WTC11 (cell line): ENCODE measurements around the gene TMEM212. TPM values are rescaled to one million over a fixed set of nuclear protein-coding genes. Genes with fewer than 3 reads are reported as not detected.

Experiments used
- ATAC-seq: fragments of 200-7000 bp; cut with Tn5 transposase; 2 replicates; pipeline ENCODE4 v1.10.0; 2021; ENCODE audit warnings: mild to moderate bottlenecking, moderate library complexity
- CTCF ChIA-PET: fragments of 300-600 bp; sonication (Branson Sonifier 250); formaldehyde crosslinking; loops from one replicate; lab custom pipeline; 2021; ENCODE audit warnings: antibody characterized with exemption; lab: Charles Lee
- POLR2A ChIA-PET: fragments of 350-600 bp; sonication (Branson Sonifier 250); formaldehyde crosslinking; loops from one replicate; lab custom pipeline; 2021; ENCODE audit warnings: antibody characterized with exemption; lab: Charles Lee
- DNase-seq: peaks from one replicate; pipeline ENCODE4 v3.0.0; 2021; ENCODE audit warnings: low spot score
- H3K27ac Mint-ChIP-seq: 2 replicates; pipeline ENCODE4 v1.8.0; 2021; ENCODE audit warnings: mixed read lengths
- H3K27me3 Mint-ChIP-seq: 2 replicates; pipeline ENCODE4 v1.8.0; 2021; ENCODE audit warnings: low read depth, mild to moderate bottlenecking, moderate library complexity, mixed read lengths
- H3K36me3 Mint-ChIP-seq: 2 replicates; pipeline ENCODE4 v1.8.0; 2021; ENCODE audit warnings: mixed read lengths
- H3K4me1 Mint-ChIP-seq: 2 replicates; pipeline ENCODE4 v1.8.0; 2022; ENCODE audit warnings: mixed read lengths
- H3K4me3 Mint-ChIP-seq: 2 replicates; pipeline ENCODE4 v1.8.0; 2021; ENCODE audit warnings: mild to moderate bottlenecking, moderate library complexity, mixed read lengths
- H3K9me3 Mint-ChIP-seq: 2 replicates; pipeline ENCODE4 v1.8.0; 2021; ENCODE audit warnings: mixed read lengths
- ETV6 ChIP-seq: sonication (generic); formaldehyde crosslinking; IDR thresholded peaks from 2 replicates; pipeline ENCODE4 v1.8.1; 2022; ENCODE audit warnings: mild to moderate bottlenecking, missing genetic modification reagents
- GRHL2 ChIP-seq: fragments of 250-450 bp; sonication (Bioruptor Pico); IDR thresholded peaks from 2 replicates; pipeline ENCODE4 v1.8.0; 2022; ENCODE audit warnings: mild to moderate bottlenecking, moderate library complexity; ENCODE audit not compliant: insufficient replicate concordance, severe bottlenecking
- IRF2 ChIP-seq: sonication (generic); formaldehyde crosslinking; IDR thresholded peaks from 2 replicates; pipeline ENCODE4 v1.8.0; 2022; ENCODE audit warnings: low read depth, missing genetic modification reagents, borderline replicate concordance
- PRRX2 ChIP-seq: fragments of 250-450 bp; sonication (Bioruptor Pico); IDR thresholded peaks from 2 replicates; pipeline ENCODE4 v1.8.0; 2021; ENCODE audit warnings: mild to moderate bottlenecking
- RORB ChIP-seq: fragments of 250-450 bp; sonication (Bioruptor Pico); IDR thresholded peaks from 2 replicates; pipeline ENCODE4 v1.9.0; 2021; ENCODE audit warnings: mild to moderate bottlenecking
- TEAD1 ChIP-seq: sonication (generic); formaldehyde crosslinking; IDR thresholded peaks from 2 replicates; pipeline ENCODE4 v1.8.0; 2022; ENCODE audit warnings: mild to moderate bottlenecking, missing genetic modification reagents
- TP53 ChIP-seq: sonication (generic); formaldehyde crosslinking; IDR thresholded peaks from 2 replicates; pipeline ENCODE4 v1.8.1; 2023; ENCODE audit warnings: mild to moderate bottlenecking, missing genetic modification reagents
- total RNA-seq: library from RNA; stranded (reverse); gene quantifications from 3 replicates; pipeline ENCODE4 v1.2.3, GENCODE V29; 2021
- TF ChIP-seq, protein P1 (sequence below): sonication (generic); formaldehyde crosslinking; IDR thresholded peaks from 2 replicates; pipeline ENCODE4 v1.8.1; 2023; ENCODE audit warnings: mild to moderate bottlenecking, missing genetic modification reagents, moderate library complexity
- TF ChIP-seq, protein P2 (sequence below): fragments of 250-450 bp; sonication (Bioruptor Pico); conservative IDR thresholded peaks from 2 replicates; pipeline ENCODE4 v1.9.0; 2021; ENCODE audit warnings: mild to moderate bottlenecking
- TF ChIP-seq, protein P3 (sequence below): fragments of 250-450 bp; sonication (Bioruptor Pico); IDR thresholded peaks from 2 replicates; pipeline ENCODE4 v1.9.0; 2021; ENCODE audit warnings: mild to moderate bottlenecking, borderline replicate concordance
- TF ChIP-seq, protein P4 (sequence below): sonication (generic); formaldehyde crosslinking; IDR thresholded peaks from 2 replicates; pipeline ENCODE4 v1.8.1; 2022; ENCODE audit warnings: low read depth, mild to moderate bottlenecking, moderate library complexity, missing genetic modification reagents, borderline replicate concordance
- TF ChIP-seq, protein P5 (sequence below): sonication (generic); formaldehyde crosslinking; IDR thresholded peaks from 2 replicates; pipeline ENCODE4 v1.8.1; 2023; ENCODE audit warnings: mild to moderate bottlenecking, missing genetic modification reagents, moderate library complexity
- TF ChIP-seq, protein P6 (sequence below): sonication (generic); formaldehyde crosslinking; IDR thresholded peaks from 2 replicates; pipeline ENCODE4 v1.8.0; 2022; ENCODE audit warnings: mild to moderate bottlenecking, missing genetic modification reagents
- TF ChIP-seq, protein P7 (sequence below): sonication (generic); formaldehyde crosslinking; IDR thresholded peaks from 2 replicates; pipeline ENCODE4 v1.8.1; 2022; ENCODE audit warnings: mild to moderate bottlenecking, missing genetic modification reagents, moderate library complexity, borderline replicate concordance
- TF ChIP-seq, protein P8 (sequence below): fragments of 200-600 bp; IDR thresholded peaks from 2 replicates; pipeline ENCODE4 v1.8.0; 2022; ENCODE audit warnings: antibody characterized with exemption

The TMEM212 gene
- total RNA-seq, 1 experiment from 2014 or later, result not detected

DNA sequence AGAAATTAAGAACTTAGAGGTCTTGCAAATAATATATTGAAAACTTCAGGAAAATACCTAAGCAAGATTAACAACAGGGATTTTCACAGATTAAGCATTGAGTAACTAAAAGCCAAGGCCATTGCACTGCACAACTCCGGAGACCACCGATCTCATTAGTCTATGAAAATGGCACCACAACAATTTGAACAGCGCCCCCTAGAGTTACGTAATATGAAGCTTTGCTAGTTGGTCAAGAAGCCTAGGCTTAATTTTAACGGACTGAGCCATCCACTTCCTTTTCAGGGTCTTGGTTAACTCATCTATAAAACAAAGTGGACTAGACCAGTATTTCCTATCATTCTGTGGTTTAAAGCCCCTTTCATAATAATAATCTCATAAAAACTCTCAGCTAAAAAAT, 24.8 kb downstream of the TMEM212 start:
- CTCF ChIA-PET, result interaction anchor here (0.6 to 1.3 kb wide), 21 partner anchors 10 to 758 kb away, joined by 3 to 16 read pairs (median 3); no protein-coding TSS in a partner anchor

DNA sequence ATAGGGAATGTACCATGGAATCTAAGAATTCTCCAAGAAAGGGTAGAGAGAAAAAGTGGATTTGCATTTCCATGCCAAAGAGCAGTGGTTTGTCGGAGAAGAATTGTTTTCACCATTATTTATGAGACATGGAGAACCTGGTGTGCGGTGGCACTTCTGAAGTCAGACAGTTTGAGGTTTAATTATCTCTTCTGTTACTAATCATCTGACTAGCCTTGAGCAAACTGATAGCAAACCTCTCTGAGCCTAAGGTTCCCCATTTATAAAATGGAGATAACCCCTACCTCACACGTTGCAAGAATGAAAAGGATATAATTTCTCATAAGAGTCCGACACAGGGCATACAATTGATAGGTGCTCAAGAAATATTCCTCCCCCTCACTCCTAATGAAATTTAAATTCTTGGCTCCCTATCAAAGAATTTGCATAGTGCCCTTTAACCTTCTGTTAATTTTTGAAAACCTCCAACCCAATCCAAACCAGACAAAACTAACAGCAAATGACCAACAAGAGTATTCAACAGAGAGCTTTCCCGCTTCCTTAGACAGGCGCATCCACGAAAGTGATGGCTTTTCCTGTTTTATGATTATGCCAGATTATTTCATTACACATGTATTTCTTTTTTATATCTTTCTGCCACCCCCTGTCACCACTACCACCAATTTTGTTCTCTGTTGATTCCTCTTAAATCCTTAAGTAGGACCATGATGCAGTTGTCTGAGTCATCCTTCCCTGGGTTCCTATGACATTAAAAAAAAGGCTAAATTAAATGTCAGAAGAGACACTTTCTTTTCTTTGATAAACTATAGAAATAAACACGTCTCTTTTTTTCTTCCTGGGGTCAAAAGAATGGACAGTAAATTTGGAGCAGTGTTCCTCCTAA, 28.5 kb downstream of the TMEM212 start:
- CTCF ChIA-PET, result no interaction called here
- Mint-ChIP-seq H3K36me3 (no peaks in the 10 kb centered on the region), H3K4me3 (no peak overlapping the region), H3K9me3 (no peaks in the 10 kb centered on the region), H3K27me3 (no peaks in the 10 kb centered on the region), H3K27ac (no peak overlapping the region), H3K4me1 (peaks cover 26% of the 10 kb centered on the region)
- DNase-seq (no peak), ATAC-seq (no peak)
- POLR2A ChIA-PET, result no interaction called here
- TF ChIP-seq, protein P1, sequence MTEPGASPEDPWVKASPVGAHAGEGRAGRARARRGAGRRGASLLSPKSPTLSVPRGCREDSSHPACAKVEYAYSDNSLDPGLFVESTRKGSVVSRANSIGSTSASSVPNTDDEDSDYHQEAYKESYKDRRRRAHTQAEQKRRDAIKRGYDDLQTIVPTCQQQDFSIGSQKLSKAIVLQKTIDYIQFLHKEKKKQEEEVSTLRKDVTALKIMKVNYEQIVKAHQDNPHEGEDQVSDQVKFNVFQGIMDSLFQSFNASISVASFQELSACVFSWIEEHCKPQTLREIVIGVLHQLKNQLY (CRISPR knock-in tag), result no peak
- TF ChIP-seq TP53, result no peak
- TF ChIP-seq, protein P2, sequence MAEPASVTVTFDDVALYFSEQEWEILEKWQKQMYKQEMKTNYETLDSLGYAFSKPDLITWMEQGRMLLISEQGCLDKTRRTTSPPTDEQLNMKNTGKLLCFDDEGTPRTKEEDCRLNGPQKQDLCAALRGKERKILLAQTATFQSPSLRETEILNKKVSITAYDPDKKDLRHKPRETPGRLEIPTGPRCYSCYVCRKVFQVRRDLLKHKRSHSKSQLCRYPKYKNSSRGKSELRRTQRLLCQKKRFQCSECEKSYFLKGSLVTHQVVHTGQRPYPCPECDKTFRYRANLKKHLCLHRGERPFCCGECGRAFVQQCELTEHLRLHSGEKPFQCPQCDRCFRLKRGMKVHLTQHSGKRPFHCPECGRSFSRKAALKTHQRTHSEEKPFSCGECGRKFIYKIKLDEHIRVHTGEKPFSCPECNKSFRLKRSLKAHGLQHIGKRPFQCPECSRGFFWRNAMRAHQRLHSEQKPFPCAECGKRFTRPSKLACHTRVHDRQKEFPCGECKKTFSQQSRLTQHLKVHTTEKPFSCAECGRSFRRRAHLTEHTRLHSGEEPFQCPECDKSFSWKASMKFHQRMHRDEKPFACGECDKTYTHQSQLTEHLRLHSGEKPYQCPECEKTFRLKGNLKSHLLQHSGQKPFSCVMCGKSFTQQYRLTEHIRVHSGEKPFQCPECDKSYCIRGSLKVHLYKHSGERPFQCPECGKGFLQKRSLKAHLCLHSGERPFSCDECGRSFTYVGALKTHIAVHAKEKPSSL (CRISPR knock-in tag), result no peak
- no peak for TF ChIP-seq IRF2 (CRISPR knock-in tag)
- no peak for TF ChIP-seq ETV6
- no peak for TF ChIP-seq TEAD1
- TF ChIP-seq, protein P3, sequence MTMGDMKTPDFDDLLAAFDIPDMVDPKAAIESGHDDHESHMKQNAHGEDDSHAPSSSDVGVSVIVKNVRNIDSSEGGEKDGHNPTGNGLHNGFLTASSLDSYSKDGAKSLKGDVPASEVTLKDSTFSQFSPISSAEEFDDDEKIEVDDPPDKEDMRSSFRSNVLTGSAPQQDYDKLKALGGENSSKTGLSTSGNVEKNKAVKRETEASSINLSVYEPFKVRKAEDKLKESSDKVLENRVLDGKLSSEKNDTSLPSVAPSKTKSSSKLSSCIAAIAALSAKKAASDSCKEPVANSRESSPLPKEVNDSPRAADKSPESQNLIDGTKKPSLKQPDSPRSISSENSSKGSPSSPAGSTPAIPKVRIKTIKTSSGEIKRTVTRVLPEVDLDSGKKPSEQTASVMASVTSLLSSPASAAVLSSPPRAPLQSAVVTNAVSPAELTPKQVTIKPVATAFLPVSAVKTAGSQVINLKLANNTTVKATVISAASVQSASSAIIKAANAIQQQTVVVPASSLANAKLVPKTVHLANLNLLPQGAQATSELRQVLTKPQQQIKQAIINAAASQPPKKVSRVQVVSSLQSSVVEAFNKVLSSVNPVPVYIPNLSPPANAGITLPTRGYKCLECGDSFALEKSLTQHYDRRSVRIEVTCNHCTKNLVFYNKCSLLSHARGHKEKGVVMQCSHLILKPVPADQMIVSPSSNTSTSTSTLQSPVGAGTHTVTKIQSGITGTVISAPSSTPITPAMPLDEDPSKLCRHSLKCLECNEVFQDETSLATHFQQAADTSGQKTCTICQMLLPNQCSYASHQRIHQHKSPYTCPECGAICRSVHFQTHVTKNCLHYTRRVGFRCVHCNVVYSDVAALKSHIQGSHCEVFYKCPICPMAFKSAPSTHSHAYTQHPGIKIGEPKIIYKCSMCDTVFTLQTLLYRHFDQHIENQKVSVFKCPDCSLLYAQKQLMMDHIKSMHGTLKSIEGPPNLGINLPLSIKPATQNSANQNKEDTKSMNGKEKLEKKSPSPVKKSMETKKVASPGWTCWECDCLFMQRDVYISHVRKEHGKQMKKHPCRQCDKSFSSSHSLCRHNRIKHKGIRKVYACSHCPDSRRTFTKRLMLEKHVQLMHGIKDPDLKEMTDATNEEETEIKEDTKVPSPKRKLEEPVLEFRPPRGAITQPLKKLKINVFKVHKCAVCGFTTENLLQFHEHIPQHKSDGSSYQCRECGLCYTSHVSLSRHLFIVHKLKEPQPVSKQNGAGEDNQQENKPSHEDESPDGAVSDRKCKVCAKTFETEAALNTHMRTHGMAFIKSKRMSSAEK (CRISPR knock-in tag), result no peak
- no peak for TF ChIP-seq PRRX2 (CRISPR knock-in tag)
- TF ChIP-seq, protein P4, sequence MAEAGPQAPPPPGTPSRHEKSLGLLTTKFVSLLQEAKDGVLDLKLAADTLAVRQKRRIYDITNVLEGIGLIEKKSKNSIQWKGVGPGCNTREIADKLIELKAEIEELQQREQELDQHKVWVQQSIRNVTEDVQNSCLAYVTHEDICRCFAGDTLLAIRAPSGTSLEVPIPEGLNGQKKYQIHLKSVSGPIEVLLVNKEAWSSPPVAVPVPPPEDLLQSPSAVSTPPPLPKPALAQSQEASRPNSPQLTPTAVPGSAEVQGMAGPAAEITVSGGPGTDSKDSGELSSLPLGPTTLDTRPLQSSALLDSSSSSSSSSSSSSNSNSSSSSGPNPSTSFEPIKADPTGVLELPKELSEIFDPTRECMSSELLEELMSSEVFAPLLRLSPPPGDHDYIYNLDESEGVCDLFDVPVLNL (CRISPR knock-in tag), result no peak
- TF ChIP-seq, protein P5, sequence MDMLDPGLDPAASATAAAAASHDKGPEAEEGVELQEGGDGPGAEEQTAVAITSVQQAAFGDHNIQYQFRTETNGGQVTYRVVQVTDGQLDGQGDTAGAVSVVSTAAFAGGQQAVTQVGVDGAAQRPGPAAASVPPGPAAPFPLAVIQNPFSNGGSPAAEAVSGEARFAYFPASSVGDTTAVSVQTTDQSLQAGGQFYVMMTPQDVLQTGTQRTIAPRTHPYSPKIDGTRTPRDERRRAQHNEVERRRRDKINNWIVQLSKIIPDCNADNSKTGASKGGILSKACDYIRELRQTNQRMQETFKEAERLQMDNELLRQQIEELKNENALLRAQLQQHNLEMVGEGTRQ (CRISPR knock-in tag), result no peak

More for the DNA sequence above, 24.8 kb downstream of the TMEM212 start:
- DNase-seq, result no peak
- Mint-ChIP-seq H3K4me1 (peaks cover 8% of the 10 kb centered on the region), H3K27me3 (no peaks in the 10 kb centered on the region), H3K4me3 (no peak overlapping the region), H3K36me3 (no peaks in the 10 kb centered on the region), H3K27ac (no peak overlapping the region), H3K9me3 (no peaks in the 10 kb centered on the region)
- ATAC-seq, result no peak; the same call in 1 of the 2 replicates
- TF ChIP-seq RORB (no peak), GRHL2 (CRISPR knock-in tag) (no peak)
- TF ChIP-seq, protein P6, sequence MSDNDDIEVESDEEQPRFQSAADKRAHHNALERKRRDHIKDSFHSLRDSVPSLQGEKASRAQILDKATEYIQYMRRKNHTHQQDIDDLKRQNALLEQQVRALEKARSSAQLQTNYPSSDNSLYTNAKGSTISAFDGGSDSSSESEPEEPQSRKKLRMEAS (CRISPR knock-in tag), result no peak
- TF ChIP-seq, protein P2 (CRISPR knock-in tag), result no peak
- TF ChIP-seq, protein P7, sequence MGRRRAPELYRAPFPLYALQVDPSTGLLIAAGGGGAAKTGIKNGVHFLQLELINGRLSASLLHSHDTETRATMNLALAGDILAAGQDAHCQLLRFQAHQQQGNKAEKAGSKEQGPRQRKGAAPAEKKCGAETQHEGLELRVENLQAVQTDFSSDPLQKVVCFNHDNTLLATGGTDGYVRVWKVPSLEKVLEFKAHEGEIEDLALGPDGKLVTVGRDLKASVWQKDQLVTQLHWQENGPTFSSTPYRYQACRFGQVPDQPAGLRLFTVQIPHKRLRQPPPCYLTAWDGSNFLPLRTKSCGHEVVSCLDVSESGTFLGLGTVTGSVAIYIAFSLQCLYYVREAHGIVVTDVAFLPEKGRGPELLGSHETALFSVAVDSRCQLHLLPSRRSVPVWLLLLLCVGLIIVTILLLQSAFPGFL (CRISPR knock-in tag), result no peak
- TF ChIP-seq, protein P8, sequence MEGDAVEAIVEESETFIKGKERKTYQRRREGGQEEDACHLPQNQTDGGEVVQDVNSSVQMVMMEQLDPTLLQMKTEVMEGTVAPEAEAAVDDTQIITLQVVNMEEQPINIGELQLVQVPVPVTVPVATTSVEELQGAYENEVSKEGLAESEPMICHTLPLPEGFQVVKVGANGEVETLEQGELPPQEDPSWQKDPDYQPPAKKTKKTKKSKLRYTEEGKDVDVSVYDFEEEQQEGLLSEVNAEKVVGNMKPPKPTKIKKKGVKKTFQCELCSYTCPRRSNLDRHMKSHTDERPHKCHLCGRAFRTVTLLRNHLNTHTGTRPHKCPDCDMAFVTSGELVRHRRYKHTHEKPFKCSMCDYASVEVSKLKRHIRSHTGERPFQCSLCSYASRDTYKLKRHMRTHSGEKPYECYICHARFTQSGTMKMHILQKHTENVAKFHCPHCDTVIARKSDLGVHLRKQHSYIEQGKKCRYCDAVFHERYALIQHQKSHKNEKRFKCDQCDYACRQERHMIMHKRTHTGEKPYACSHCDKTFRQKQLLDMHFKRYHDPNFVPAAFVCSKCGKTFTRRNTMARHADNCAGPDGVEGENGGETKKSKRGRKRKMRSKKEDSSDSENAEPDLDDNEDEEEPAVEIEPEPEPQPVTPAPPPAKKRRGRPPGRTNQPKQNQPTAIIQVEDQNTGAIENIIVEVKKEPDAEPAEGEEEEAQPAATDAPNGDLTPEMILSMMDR, result peak; percentile 58
- POLR2A ChIA-PET, result no interaction called here
